Lower leg skin (tissue), 3 donors: Measurements from ENCODE around the gene CDX1.

ENCODE experiments used
- POLR2A ChIP-seq, 2 donors: fragments of 450-650 bp; IDR thresholded peaks; one replicate each; pipeline ENCODE4 v1.6.1; 2016 to 2017; ENCODE audit warnings: antibody characterized with exemption in 2 of 2, mild to moderate bottlenecking in 1 of 2, moderate library complexity in 1 of 2
- TF ChIP-seq, protein P1 (sequence below), 3 donors: fragments of 450-650 bp; IDR thresholded peaks; one replicate each; pipeline ENCODE4 v1.5.1; 2016; ENCODE audit warnings: antibody characterized with exemption in 3 of 3, mild to moderate bottlenecking in 3 of 3, moderate library complexity in 2 of 3

DNA sequence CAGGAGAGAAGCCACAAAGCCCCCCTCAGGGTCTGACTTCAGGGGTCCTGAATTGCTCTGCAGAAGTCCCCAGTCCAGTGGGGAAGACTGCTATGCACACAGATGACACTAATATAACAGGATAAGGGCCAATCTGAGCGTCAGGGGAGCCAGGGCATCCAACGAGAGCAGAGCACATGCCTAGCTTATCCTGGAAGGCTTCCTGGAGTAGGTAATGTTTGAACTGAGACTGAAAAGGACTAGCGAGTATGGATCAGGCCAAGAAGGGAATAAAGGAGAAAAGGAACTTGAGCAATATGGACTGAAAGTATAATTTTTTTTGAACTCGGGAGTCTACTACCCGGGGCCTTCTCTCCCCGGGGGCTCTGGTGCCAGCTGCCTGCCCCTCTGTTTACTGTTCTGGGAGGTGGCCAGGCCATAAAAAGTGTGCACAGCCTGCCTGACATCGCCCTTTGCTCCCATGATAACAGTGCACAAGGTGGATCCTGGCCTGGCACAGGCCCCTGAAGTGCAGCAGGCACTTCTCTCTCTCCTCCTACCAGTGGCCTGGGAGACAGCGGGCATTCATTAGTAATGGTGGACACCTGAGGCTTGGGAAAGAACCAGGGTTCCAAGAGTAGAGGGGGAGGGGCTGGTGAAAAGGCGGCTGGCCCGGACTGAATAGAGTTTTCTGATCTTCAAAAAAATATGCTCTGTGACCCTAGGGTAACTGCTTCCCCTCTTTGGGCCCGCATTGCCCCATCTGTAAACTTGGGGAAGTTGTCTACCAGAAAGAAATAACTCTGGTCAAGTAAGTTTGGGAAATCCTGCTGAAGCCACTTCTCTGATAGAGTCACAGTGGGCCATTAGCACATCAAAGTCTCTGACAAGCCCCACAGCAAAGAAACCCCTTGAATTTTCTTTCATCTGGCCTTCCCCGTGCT is 18.7 kb downstream of the CDX1 start:
- no peak for TF ChIP-seq POLR2A (IDR thresholded peaks at IDR 0.05)
- TF ChIP-seq, protein P1, sequence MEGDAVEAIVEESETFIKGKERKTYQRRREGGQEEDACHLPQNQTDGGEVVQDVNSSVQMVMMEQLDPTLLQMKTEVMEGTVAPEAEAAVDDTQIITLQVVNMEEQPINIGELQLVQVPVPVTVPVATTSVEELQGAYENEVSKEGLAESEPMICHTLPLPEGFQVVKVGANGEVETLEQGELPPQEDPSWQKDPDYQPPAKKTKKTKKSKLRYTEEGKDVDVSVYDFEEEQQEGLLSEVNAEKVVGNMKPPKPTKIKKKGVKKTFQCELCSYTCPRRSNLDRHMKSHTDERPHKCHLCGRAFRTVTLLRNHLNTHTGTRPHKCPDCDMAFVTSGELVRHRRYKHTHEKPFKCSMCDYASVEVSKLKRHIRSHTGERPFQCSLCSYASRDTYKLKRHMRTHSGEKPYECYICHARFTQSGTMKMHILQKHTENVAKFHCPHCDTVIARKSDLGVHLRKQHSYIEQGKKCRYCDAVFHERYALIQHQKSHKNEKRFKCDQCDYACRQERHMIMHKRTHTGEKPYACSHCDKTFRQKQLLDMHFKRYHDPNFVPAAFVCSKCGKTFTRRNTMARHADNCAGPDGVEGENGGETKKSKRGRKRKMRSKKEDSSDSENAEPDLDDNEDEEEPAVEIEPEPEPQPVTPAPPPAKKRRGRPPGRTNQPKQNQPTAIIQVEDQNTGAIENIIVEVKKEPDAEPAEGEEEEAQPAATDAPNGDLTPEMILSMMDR (IDR thresholded peaks at IDR 0.05) = no peak
